ENCODE data around the gene PHACTR3.

DNA sequence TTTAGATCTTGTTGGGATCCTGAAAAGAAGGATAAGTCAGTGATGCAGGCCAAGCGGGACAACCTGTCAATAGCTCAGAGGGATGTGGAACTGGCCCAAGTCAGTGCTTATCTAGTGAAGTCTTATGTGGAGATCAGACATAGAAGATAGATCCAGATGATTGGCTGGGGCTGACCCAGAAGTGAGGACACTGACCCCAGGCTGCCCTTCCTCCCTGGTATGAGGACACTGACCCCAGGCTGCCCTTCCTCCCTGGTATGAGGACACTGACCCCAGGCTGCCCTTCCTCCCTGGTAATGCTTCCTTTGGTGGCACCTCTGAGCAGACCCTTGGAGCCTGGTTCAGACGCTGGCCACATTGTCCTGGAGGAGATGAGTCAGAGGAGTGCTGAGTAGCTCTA, 159.7 kb downstream of the PHACTR3 start:
- TF ChIP-seq POLR2A (IDR thresholded peaks at IDR 0.05) (no peak), POLR2AphosphoS5 (IDR thresholded peaks at IDR 0.05) (no peak)
- TF ChIP-seq, protein P1, sequence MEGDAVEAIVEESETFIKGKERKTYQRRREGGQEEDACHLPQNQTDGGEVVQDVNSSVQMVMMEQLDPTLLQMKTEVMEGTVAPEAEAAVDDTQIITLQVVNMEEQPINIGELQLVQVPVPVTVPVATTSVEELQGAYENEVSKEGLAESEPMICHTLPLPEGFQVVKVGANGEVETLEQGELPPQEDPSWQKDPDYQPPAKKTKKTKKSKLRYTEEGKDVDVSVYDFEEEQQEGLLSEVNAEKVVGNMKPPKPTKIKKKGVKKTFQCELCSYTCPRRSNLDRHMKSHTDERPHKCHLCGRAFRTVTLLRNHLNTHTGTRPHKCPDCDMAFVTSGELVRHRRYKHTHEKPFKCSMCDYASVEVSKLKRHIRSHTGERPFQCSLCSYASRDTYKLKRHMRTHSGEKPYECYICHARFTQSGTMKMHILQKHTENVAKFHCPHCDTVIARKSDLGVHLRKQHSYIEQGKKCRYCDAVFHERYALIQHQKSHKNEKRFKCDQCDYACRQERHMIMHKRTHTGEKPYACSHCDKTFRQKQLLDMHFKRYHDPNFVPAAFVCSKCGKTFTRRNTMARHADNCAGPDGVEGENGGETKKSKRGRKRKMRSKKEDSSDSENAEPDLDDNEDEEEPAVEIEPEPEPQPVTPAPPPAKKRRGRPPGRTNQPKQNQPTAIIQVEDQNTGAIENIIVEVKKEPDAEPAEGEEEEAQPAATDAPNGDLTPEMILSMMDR (IDR thresholded peaks at IDR 0.05), result no peak

All from prostate gland (tissue), 2 donors.